GM21723 (cell line): ENCODE measurements around the gene FLRT1.

Experiments
- ATAC-seq: cut with Tn5 transposase; IDR thresholded peaks from one replicate; pipeline ENCODE4 v1.9.1; 2021; ENCODE audit warnings: mild to moderate bottlenecking, moderate library complexity; ENCODE audit not compliant: unreplicated experiment

FLRT1 gene

GRCh38 chr11:64064374-64065140 lies 28.8 kb downstream of the FLRT1 start:
- ATAC-seq, result no peak

- no peak for ATAC-seq
Observed at GRCh38 chr11:64065141-64065465, 29.4 kb downstream of the FLRT1 start.

- ATAC-seq, result no peak
Observed at GRCh38 chr11:64065712-64066111, 30.0 kb downstream of the FLRT1 start.

GRCh38 chr11:64067230-64067993 lies 31.7 kb downstream of the FLRT1 start:
- no peak for ATAC-seq

- ATAC-seq, result no peak
Observed at GRCh38 chr11:64068705-64069400, 33.1 kb downstream of the FLRT1 start.

GRCh38 chr11:64069401-64070313 lies 33.9 kb downstream of the FLRT1 start:
- ATAC-seq, result no peak

- no peak for ATAC-seq
Observed at GRCh38 chr11:64070314-64070681, 34.6 kb downstream of the FLRT1 start.

- no peak for ATAC-seq
Observed at GRCh38 chr11:64071849-64072248, 36.1 kb downstream of the FLRT1 start.

- no peak for ATAC-seq
Observed at GRCh38 chr11:64072403-64072802, 36.7 kb downstream of the FLRT1 start.

GRCh38 chr11:64072871-64073270 lies 37.1 kb downstream of the FLRT1 start:
- no peak for ATAC-seq

- ATAC-seq, result no peak
Observed at GRCh38 chr11:64073542-64073941, 37.8 kb downstream of the FLRT1 start.

- no peak for ATAC-seq
Observed at GRCh38 chr11:64074239-64074638, 38.5 kb downstream of the FLRT1 start.

- ATAC-seq, result no peak
Observed at GRCh38 chr11:64076758-64077157, 41.0 kb downstream of the FLRT1 start.

- ATAC-seq, result no peak
Observed at GRCh38 chr11:64077607-64078006, 41.9 kb downstream of the FLRT1 start.

GRCh38 chr11:64078284-64078683 lies 42.6 kb downstream of the FLRT1 start:
- ATAC-seq, result no peak

GRCh38 chr11:64078905-64079304 lies 43.2 kb downstream of the FLRT1 start:
- ATAC-seq, result no peak

GRCh38 chr11:64080390-64080789 lies 44.7 kb downstream of the FLRT1 start:
- no peak for ATAC-seq

GRCh38 chr11:64081745-64082442 lies 46.2 kb downstream of the FLRT1 start:
- ATAC-seq, result no peak

GRCh38 chr11:64083398-64084080 lies 47.8 kb downstream of the FLRT1 start:
- ATAC-seq, result no peak
